ENCODE results near the gene SLC17A2. TPM values are rescaled to one million over a fixed set of nuclear protein-coding genes. Genes with fewer than 3 reads are reported as not detected.

Gene SLC17A2
- total and polyA plus RNA-seq, 7 donors = not detected

GRCh38 chr6:25874822-25875562 lies 55.5 kb downstream of the SLC17A2 start:
- H3K4me3 ChIP-seq = no peak overlapping the region
- no peaks in the 10 kb centered on the region for H3K4me1 ChIP-seq
- H3K27me3 ChIP-seq (ENCODE audit: insufficient read depth in 3 of 3, low read length in 2 of 3) = no peaks in the 10 kb centered on the region
- H3K9me3 ChIP-seq = no peaks in the 10 kb centered on the region
- 87 to 95% (median 92%) methylated on average over 3 of the region's 3 CpGs for WGBS, 3 donors
- intact Hi-C loops (cut with DNase I) = no loop called here
- ATAC-seq = no peak
- DNase-seq = no peak
- H3K27ac ChIP-seq = no peak overlapping the region
- H3K36me3 ChIP-seq (ENCODE audit: insufficient read depth in 1 of 2, low read depth in 1 of 2) = no peaks in the 10 kb centered on the region
- no peak for TF ChIP-seq CTCF (IDR thresholded peaks at IDR 0.05)

- no peaks in the 10 kb centered on the region for H3K27me3 ChIP-seq (ENCODE audit: insufficient read depth in 3 of 3, low read length in 2 of 3)
- H3K9me3 ChIP-seq = no peaks in the 10 kb centered on the region
- ATAC-seq (no peak), DNase-seq (no peak)
- intact Hi-C loops (cut with DNase I) = no loop called here
- WGBS, 3 donors = 83 to 91% (median 89%) methylated on average over 3 of the region's 3 CpGs
- TF ChIP-seq CTCF (IDR thresholded peaks at IDR 0.05) = no peak
- no peak within 1 kb of the TSS for H3K27ac ChIP-seq
- H3K4me3 ChIP-seq = no peak within 1 kb of the TSS
- no peaks in the 10 kb centered on the region for H3K36me3 ChIP-seq (ENCODE audit: insufficient read depth in 1 of 2, low read depth in 1 of 2)
- no peaks in the 10 kb centered on the region for H3K4me1 ChIP-seq
Observed at GRCh38 chr6:25874118-25874517, 56.4 kb downstream of the SLC17A2 start, which contains the start of gene SLC17A3. SLC17A3 (minus strand) TSS chr6:25874243; CDS start chr6:25868387, 5,856 bp downstream.

- Histone ChIP-seq H3K4me3 (no peak overlapping the region), H3K9me3 (no peaks in the 10 kb centered on the region), H3K4me1 (no peaks in the 10 kb centered on the region), H3K27me3 (ENCODE audit: insufficient read depth in 3 of 3, low read length in 2 of 3) (no peaks in the 10 kb centered on the region), H3K27ac (no peak overlapping the region), H3K36me3 (ENCODE audit: insufficient read depth in 1 of 2, low read depth in 1 of 2) (no peaks in the 10 kb centered on the region)
- 91 to 97% (median 96%) methylated on average over 1 of the region's 1 CpG for WGBS, 3 donors
- DNase-seq (no peak), ATAC-seq (no peak)
- intact Hi-C loops (cut with DNase I) = no loop called here
- TF ChIP-seq CTCF (IDR thresholded peaks at IDR 0.05) = no peak
Observed at GRCh38 chr6:25872814-25873213, 57.7 kb downstream of the SLC17A2 start.

GRCh38 chr6:25869840-25870239 lies 60.7 kb downstream of the SLC17A2 start:
- no peak for DNase-seq
- H3K9me3 ChIP-seq = no peaks in the 10 kb centered on the region
- no peaks in the 10 kb centered on the region for H3K27me3 ChIP-seq (ENCODE audit: insufficient read depth in 3 of 3, low read length in 2 of 3)
- no peaks in the 10 kb centered on the region for H3K36me3 ChIP-seq (ENCODE audit: insufficient read depth in 1 of 2, low read depth in 1 of 2)
- WGBS, 3 donors = 40 to 91% (median 79%) methylated on average over 1 of the region's 1 CpG
- no peak overlapping the region for H3K27ac ChIP-seq
- ATAC-seq = no peak
- intact Hi-C loops (cut with DNase I) = no loop called here
- TF ChIP-seq CTCF (IDR thresholded peaks at IDR 0.05) = no peak
- H3K4me3 ChIP-seq = no peak overlapping the region
- H3K4me1 ChIP-seq = no peaks in the 10 kb centered on the region

All from psoas muscle (tissue), 8 donors.